GM20000 (cell line): ENCODE measurements around the gene DPP6.
"Not testable (repeated sequence)": the region's sequence is repeated elsewhere in the genome, so short reads cannot be mapped to it uniquely, and the experiment has no call there.

Source experiments
- DNase-seq: peaks from one replicate; pipeline ENCODE4 v3.0.0; 2012; ENCODE audit warnings: low spot score

DPP6 gene

GRCh38 chr7:154072395-154073181, 20.4 kb downstream of the DPP6 start:
- DNase-seq: not testable (repeated sequence)

GRCh38 chr7:154078523-154078922, 26.3 kb downstream of the DPP6 start:
- DNase-seq: not testable (repeated sequence)

GRCh38 chr7:154080249-154080648, 28.1 kb downstream of the DPP6 start:
- not testable (repeated sequence) for DNase-seq

GRCh38 chr7:154087037-154087725, 35.0 kb downstream of the DPP6 start:
- DNase-seq: not testable (repeated sequence)

GRCh38 chr7:154092093-154092492, 39.9 kb downstream of the DPP6 start:
- DNase-seq: not testable (repeated sequence)

GRCh38 chr7:154095201-154095600, 43.0 kb downstream of the DPP6 start:
- DNase-seq: not testable (repeated sequence)

GRCh38 chr7:154105063-154105462, 52.9 kb downstream of the DPP6 start:
- not testable (repeated sequence) for DNase-seq

- not testable (repeated sequence) for DNase-seq
Measured at GRCh38 chr7:154109615-154110014, 57.4 kb downstream of the DPP6 start.

GRCh38 chr7:154113732-154114351, 61.6 kb downstream of the DPP6 start:
- not testable (repeated sequence) for DNase-seq

- DNase-seq: not testable (repeated sequence)
Measured at GRCh38 chr7:154117411-154118390, 65.5 kb downstream of the DPP6 start.

- DNase-seq: not testable (repeated sequence)
Measured at GRCh38 chr7:154120825-154121224, 68.6 kb downstream of the DPP6 start.

- DNase-seq: not testable (repeated sequence)
Measured at GRCh38 chr7:154122720-154123119, 70.5 kb downstream of the DPP6 start.

GRCh38 chr7:154123397-154123796, 71.2 kb downstream of the DPP6 start:
- not testable (repeated sequence) for DNase-seq

- not testable (repeated sequence) for DNase-seq
Measured at GRCh38 chr7:154129142-154129541, 76.9 kb downstream of the DPP6 start.

GRCh38 chr7:154132617-154133016, 80.4 kb downstream of the DPP6 start:
- DNase-seq: not testable (repeated sequence)

GRCh38 chr7:154133703-154134277, 81.6 kb downstream of the DPP6 start:
- not testable (repeated sequence) for DNase-seq

- not testable (repeated sequence) for DNase-seq
Measured at GRCh38 chr7:154134698-154135097, 82.5 kb downstream of the DPP6 start.

GRCh38 chr7:154135646-154136045, 83.4 kb downstream of the DPP6 start:
- DNase-seq: not testable (repeated sequence)

- not testable (repeated sequence) for DNase-seq
Measured at GRCh38 chr7:154145922-154146706, 93.9 kb downstream of the DPP6 start.

- DNase-seq: not testable (repeated sequence)
Measured at GRCh38 chr7:154146707-154147038, 94.5 kb downstream of the DPP6 start.
